ENCODE results near the gene POFUT1. TPM values are rescaled to one million over a fixed set of nuclear protein-coding genes. Genes with fewer than 3 reads are reported as not detected.

Gene POFUT1
- total and polyA plus RNA-seq, 7 donors: 7.8 to 22.9 (median 16.3) TPM

- H3K9me3 ChIP-seq: no peaks in the 10 kb centered on the region
- TF ChIP-seq, protein P1, sequence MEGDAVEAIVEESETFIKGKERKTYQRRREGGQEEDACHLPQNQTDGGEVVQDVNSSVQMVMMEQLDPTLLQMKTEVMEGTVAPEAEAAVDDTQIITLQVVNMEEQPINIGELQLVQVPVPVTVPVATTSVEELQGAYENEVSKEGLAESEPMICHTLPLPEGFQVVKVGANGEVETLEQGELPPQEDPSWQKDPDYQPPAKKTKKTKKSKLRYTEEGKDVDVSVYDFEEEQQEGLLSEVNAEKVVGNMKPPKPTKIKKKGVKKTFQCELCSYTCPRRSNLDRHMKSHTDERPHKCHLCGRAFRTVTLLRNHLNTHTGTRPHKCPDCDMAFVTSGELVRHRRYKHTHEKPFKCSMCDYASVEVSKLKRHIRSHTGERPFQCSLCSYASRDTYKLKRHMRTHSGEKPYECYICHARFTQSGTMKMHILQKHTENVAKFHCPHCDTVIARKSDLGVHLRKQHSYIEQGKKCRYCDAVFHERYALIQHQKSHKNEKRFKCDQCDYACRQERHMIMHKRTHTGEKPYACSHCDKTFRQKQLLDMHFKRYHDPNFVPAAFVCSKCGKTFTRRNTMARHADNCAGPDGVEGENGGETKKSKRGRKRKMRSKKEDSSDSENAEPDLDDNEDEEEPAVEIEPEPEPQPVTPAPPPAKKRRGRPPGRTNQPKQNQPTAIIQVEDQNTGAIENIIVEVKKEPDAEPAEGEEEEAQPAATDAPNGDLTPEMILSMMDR (IDR thresholded peaks at IDR 0.05): no peak
- ATAC-seq (peak in 3 of 4 donors; percentile 57 to 60 (median 60)), DNase-seq (no peak)
- H3K27ac ChIP-seq: peak overlapping the region; percentile 96
- no peaks in the 10 kb centered on the region for H3K27me3 ChIP-seq (ENCODE audit: insufficient read depth in 3 of 3, low read length in 2 of 3)
- intact Hi-C loops (cut with DNase I): loop anchor here (10.0 kb wide), 2 partner anchors 90 to 150 kb away; partner anchors contain the start of gene ASXL1 (in 1 of the 2)
- H3K4me3 ChIP-seq: peak overlapping the region; percentile 91
- H3K36me3 ChIP-seq (ENCODE audit: insufficient read depth in 1 of 2, low read depth in 1 of 2): peaks cover 3 to 23% of the 10 kb centered on the region in 2 donors
- 21 to 43% (median 32%) methylated on average over 5 of the region's 5 CpGs for WGBS, 3 donors
- peaks cover 73% of the 10 kb centered on the region for H3K4me1 ChIP-seq
Observed at GRCh38 chr20:32205110-32205842, 2.4 kb upstream of the POFUT1 start.

DNA sequence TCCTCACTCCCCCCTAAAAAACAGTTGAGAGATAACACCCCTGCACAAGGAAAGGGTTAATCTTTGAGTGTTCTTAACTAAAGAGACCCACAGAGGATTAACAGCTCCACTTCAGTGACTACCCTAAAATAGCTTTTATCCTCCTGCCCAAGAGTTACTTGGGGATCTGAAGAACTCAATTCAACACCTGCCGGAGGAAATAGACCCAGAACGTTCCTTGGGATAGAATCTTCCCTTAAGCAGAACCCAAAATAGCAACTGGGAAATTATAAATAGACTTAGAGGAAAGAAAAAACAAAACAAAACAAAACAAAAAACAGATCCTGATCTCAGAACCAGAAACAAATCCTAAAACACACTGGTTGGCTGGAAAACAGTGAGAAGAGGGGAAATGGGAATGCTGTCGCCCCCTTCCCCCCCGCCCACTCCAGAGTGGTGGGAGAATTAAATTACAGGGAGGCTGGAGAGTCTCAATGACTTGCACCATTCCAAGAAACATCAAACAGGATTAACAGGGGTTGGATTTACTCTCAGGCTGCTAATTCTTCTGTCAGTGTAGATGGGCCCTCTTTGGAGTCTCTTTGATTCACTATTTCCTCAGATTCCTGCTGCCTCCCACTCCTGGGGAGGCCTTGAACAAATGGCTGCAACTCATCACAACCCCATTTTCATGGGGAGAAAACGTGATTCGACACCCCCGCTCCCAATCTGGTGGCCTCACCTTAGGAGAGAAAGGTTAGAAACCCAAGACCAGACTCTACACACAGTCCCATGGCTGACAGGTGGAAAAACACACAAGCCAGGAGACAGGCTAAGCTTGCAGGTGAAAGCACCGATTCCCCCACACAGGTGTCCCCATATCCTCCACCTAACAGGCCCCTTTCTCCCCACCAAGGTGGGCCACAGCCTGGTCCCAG, 1.6 kb upstream of the POFUT1 start:
- 14 to 26% (median 16%) methylated on average over 8 of the region's 8 CpGs for WGBS, 3 donors
- Histone ChIP-seq H3K4me1 (peaks cover 70% of the 10 kb centered on the region), H3K27ac (peak overlapping the region; percentile 96), H3K9me3 (no peaks in the 10 kb centered on the region), H3K4me3 (peak overlapping the region; percentile 91), H3K36me3 (ENCODE audit: insufficient read depth in 1 of 2, low read depth in 1 of 2) (peaks cover 3 to 23% of the 10 kb centered on the region in 2 donors), H3K27me3 (ENCODE audit: insufficient read depth in 3 of 3, low read length in 2 of 3) (no peaks in the 10 kb centered on the region)
- intact Hi-C loops (cut with DNase I): loop anchor here (2.0 to 10.0 kb wide), 3 partner anchors 91 to 155 kb away; partner anchors contain the start of gene ASXL1 (in 1 of the 2)
- TF ChIP-seq, protein P1 (IDR thresholded peaks at IDR 0.05): no peak
- ATAC-seq: peak in 3 of 4 donors; percentile 31 to 58 (median 47)
- DNase-seq: no peak

GRCh38 chr20:32206760-32207625, 687 bp upstream of the POFUT1 start:
- intact Hi-C loops (cut with DNase I): loop anchor here (2.0 to 10.0 kb wide), 3 partner anchors 92 to 154 kb away; partner anchors contain the start of gene ASXL1 (in 1 of the 2)
- H3K4me3 ChIP-seq: peak overlapping the region; percentile 91
- no peaks in the 10 kb centered on the region for H3K9me3 ChIP-seq
- peaks cover 4 to 14% of the 10 kb centered on the region in 2 donors for H3K36me3 ChIP-seq (ENCODE audit: insufficient read depth in 1 of 2, low read depth in 1 of 2)
- H3K27me3 ChIP-seq (ENCODE audit: insufficient read depth in 3 of 3, low read length in 2 of 3): no peaks in the 10 kb centered on the region
- H3K4me1 ChIP-seq: peaks cover 67% of the 10 kb centered on the region
- peak overlapping the region; percentile 96 for H3K27ac ChIP-seq
- ATAC-seq (no peak), DNase-seq (no peak)
- TF ChIP-seq, protein P1 (IDR thresholded peaks at IDR 0.05): no peak
- 2 to 4% (median 2%) methylated on average over 18 to 40 of the region's 40 CpGs for whole genome bisulfite sequencing, 3 donors

GRCh38 chr20:32208499-32209154, 947 bp downstream of the POFUT1 start:
- H3K27ac ChIP-seq: peak overlapping the region; percentile 96
- H3K36me3 ChIP-seq (ENCODE audit: insufficient read depth in 1 of 2, low read depth in 1 of 2): peaks cover 4 to 13% of the 10 kb centered on the region in 2 donors
- TF ChIP-seq, protein P1 (IDR thresholded peaks at IDR 0.05): no peak
- H3K4me3 ChIP-seq: peak overlapping the region; percentile 91
- peaks cover 56% of the 10 kb centered on the region for H3K4me1 ChIP-seq
- WGBS, 3 donors: 46 to 51% (median 49%) methylated on average over 13 of the region's 13 CpGs
- H3K9me3 ChIP-seq: no peaks in the 10 kb centered on the region
- intact Hi-C loops (cut with DNase I): loop anchor here (10.0 kb wide), 2 partner anchors 94 to 146 kb away; partner anchors contain the start of gene ASXL1 (in 1 of the 2)
- H3K27me3 ChIP-seq (ENCODE audit: insufficient read depth in 3 of 3, low read length in 2 of 3): no peaks in the 10 kb centered on the region
- ATAC-seq (no peak), DNase-seq (no peak)

Measured in psoas muscle (tissue), 8 donors.